CD1c-positive myeloid dendritic cell (primary cell): ENCODE measurements around the gene CDH4.

Experiments used
- DNase-seq: peaks from one replicate; pipeline ENCODE4 v3.0.0-alpha.2; 2016; ENCODE audit errors: extremely low spot score

Gene CDH4

DNA sequence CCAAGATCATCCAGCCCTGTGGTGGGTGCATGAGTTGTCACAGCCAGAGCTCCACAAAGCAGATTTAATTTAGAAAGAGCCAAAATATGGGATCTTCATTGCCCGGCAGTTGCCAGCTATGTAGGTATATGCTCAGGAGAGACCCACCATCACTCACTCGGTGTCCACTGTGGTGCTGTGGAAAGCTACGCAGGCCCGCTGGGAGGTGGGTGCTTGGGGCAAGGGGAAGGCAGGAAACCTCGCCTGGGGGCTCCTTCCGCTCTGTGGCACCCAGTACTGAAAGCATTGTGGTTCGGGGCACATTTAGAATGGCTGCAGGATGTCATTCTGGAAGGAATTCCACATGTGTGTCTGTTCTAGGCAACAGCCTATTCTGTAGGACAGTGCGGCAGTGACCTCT, 553.7 kb downstream of the CDH4 start:
- DNase-seq = no peak

GRCh38 chr20:61806314-61806713, 554.3 kb downstream of the CDH4 start:
- no peak for DNase-seq

DNA sequence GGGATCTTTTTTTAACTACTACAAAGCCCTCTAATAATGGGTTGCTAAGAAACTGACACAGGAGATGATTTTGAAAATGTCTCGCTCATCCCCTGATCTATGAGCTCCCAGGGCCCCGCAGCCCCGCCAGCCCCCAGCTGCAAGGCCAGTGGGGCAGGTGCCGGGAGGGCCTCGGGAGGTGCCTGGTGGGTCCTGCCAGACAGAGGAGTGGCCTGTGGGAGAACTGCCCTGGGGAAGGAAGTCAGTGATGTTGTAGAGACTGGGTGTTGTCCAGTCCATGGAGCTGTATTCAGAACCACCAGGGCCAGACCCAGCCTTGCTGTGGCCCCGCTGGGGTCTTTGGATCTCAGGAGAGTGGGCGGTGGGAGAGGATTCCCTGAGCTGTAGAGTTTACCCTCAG, 554.9 kb downstream of the CDH4 start:
- no peak for DNase-seq

DNA sequence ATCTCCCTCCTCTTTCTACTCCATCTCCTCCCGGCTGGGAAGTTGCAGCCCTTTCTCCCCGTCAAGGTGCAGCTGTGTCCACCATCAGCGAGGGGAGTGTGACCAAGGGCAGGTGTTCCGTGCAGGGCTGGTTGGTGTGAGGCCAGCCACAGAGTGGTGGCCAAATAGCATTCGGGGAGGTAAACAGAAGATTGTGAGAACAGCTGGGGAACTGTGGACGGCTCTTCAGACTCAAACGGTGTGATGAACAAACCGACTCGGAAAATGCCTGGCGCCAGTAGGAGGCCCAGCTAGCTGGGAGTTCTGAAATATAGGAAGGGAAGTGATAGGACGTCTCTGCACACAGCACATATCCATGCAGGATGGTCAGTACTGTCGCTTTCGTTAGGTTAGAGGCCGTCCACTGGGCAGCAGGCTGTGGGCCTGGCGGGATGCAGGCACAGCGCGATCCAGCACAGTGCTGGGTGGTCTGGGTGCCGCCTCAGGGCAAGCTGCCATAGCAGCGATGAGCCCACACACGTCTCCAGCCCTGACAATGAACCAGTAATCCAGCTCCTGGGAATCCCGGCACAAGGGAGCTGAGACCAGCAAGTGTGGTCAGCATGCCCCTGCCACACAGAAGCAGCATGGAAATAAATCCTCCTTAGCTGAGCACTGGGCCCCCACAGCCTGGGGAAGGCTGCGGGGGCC, 555.6 kb downstream of the CDH4 start:
- DNase-seq = no peak

- DNase-seq = no peak
These were observed 556.4 kb downstream of the CDH4 start for GRCh38 chr20:61808447-61808846.

DNA sequence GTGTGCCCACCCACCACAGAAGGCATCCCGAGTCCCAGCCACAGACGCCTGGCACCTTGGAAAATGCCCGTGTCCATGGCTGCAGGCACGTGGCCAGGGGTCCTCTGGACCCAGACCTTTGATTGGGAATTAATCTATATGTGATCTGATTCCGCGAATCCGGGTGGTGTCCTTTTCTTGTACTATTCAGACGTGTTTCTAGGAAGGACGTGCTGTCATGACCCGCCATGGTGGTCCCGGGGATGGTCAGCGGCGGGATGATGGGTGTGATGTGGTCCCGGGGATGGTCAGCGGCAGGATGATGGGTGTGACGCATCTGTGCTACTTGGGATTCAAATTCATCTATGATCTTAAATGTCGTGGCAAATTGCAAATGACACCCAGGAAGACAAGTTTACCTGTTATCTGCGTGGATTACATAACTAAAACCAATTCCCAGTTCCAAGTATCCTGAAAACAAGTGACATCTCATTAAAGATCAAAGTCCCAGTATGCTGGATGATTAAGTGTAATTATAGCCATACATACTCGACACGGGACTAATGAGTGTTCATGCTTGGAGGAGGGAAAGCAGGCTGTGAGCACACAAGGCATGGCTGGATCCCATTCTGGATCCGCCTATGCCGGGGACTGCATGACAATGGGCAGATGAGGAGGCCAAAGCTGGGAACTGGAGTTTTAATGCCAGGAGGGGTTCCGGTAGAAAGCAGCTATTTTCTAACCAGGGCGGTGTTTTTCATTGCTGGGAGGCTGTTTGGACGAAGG, 557.1 kb downstream of the CDH4 start:
- no peak for DNase-seq

DNA sequence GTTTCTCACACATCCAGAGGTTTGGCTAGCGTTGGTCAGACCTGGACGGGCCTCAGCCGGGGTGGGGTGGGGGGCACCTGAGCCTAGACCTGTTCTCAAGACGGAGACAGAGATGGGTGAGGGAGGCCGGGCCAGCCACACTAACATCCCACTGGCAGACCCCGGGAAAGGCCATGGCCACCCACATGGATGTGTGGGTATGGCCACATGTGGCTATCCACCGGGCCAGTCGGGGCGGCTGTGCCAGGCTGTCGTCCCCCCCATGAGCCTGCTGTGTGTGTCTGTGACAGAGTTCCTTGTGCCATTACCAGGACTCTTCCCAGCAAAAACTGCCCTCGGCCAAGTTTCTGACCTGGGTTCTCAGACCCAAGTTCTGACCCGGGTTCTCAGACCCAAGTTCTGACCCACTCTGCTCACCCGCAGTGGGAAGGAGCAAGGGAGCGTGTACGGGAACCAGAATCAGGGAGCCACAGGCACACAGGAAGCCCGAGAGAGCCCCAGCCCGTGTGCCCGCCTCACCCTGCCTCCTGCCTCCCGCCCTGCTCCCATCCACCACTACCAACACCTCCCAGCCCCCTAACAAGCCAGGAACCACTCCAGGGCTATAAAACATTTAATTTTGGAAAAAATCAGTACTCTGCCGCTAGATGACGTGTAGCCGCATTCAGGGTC, 558.1 kb downstream of the CDH4 start:
- no peak for DNase-seq

- no peak for DNase-seq
These were observed 558.7 kb downstream of the CDH4 start for GRCh38 chr20:61810738-61811135.

GRCh38 chr20:61811166-61811565, 559.1 kb downstream of the CDH4 start:
- no peak for DNase-seq

- DNase-seq = no peak
These were observed 560.2 kb downstream of the CDH4 start for GRCh38 chr20:61812121-61812844.

DNA sequence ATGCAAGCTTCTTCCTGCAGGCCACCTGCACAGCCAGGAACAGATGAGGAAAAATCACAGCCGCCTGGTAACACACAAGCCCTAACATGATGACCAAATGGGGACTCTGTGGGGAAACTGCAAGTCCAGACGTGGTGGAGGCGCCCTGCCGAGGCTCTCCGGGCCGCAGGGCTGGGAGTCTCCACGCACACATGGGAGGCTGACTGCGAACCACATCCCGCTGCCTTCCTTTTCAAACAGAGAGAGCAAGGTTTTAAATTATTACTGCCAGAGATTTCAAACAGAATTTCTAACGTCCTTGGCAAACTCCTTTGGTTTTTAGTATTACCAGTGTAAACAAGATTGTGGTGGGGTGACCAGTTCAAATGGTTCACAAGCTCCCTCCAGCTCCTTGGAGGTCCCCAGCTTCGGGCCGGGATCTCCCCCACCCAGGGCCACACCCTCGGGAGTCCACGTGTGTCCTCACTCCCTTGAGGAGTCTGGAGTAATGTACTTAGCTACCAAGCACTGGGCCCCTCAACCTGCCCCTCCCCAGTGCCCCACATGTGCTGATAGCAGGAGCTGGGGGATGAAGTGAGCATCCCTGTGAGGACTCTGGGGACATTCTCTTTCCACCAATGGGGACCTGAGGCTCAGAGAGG, 560.9 kb downstream of the CDH4 start:
- no peak for DNase-seq

DNA sequence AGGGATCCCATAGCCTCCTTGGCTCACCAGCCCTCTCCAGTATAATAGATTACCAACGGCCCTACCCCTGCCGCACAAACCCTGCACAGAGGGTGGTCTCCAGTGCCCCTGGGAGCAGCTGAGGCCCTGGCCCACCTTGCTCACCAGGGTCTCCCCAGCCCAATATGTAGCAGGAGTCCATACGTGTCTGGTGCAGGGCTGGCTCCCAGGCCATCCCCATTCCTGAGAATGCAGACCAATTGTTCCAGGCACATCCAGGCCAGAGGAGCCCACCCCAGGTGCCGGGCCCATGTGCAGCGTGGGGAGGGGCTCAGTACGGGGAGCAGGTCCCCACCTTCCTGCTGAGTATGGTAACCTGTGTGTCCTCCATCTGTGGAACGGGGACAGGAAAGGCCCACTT, 561.7 kb downstream of the CDH4 start:
- DNase-seq = no peak

GRCh38 chr20:61814244-61814643, 562.2 kb downstream of the CDH4 start:
- no peak for DNase-seq

- DNase-seq = no peak
These were observed 562.7 kb downstream of the CDH4 start for GRCh38 chr20:61814726-61815125.

- no peak for DNase-seq
These were observed 563.1 kb downstream of the CDH4 start for GRCh38 chr20:61815176-61815575.

DNA sequence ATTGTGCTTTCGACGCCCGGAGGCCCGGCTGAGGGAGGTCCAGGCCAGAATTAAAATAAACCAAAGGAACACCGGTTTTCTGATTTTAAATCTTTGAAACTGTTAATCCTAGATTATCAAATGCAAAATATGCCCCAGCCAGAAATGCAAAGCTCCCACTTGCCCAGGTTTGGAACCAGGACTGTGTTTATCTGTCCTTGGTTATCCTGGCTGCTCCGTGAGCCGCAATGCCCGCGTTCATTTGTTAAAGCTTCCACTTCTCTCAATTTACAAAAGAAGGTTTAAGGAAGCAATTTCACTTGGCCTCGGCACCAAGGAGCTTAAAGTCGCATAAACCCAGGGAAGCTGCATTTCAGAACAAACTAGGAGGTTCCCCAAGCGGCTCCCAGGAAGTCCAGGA, 563.6 kb downstream of the CDH4 start:
- DNase-seq = no peak

GRCh38 chr20:61816606-61817460, 564.8 kb downstream of the CDH4 start:
- no peak for DNase-seq

DNA sequence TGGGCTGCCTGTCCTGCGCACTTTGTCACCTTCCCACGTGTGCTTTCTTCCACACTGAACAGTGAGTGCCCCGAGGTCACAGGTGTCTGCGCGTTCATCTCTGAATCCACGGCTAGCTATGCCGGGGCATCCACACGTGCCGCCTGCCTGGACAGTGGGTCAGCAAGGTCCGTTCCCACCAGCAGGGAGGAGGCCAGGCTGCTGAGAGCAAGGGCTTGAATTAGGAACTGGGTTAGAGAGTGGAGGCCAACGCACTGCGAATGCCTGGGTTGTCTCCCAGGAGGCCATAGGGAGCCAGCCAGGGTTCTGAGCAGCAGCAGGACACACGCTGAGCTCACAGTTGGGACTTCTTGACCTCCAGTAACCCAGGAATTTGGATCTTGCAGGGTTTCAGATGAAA, 565.5 kb downstream of the CDH4 start:
- DNase-seq = no peak

GRCh38 chr20:61818746-61819573, 566.9 kb downstream of the CDH4 start:
- no peak for DNase-seq

- no peak for DNase-seq
These were observed 567.4 kb downstream of the CDH4 start for GRCh38 chr20:61819574-61819846.
